GM12878 (cell line): ENCODE measurements around the gene ARHGAP6. TPM values are rescaled to one million over a fixed set of nuclear protein-coding genes. Genes with fewer than 3 reads are reported as not detected.
A peak's percentile ranks its signal among the peaks of the same experiment; 100 is the strongest.

Experiments used
- ATAC-seq: fragments of 200-7000 bp; cut with Tn5 transposase; 3 replicates; pipeline ENCODE4 v1.9.1; 2020; ENCODE audit warnings: mild to moderate bottlenecking, moderate library complexity
- BruUV-seq: library from RNA; stranded (reverse); fragments of 400-500 nt; replicated peaks from 2 replicates; lab custom pipeline; 2021; lab: Mats Ljungman, UMichigan
- CTCF ChIA-PET: fragments of 300-600 bp; sonication (Branson Sonifier 250); formaldehyde crosslinking; extraction: SDS; loops from one replicate; lab custom pipeline; 2021; ENCODE audit warnings: inconsistent platforms; lab: Yijun Ruan, JAX
- POLR2A ChIA-PET: fragments of 350-600 bp; formaldehyde crosslinking; extraction: SDS; loops from one replicate; lab custom pipeline; 2021; ENCODE audit warnings: inconsistent platforms; lab: Charles Lee
- RAD21 ChIA-PET: fragments of 300-600 bp; sonication (Branson Sonifier 250); formaldehyde crosslinking; loops from one replicate; lab custom pipeline; 2023; ENCODE audit warnings: antibody characterized with exemption; ENCODE audit not compliant: unreplicated experiment; lab: Charles Lee
- SMC1A ChIA-PET: fragments of 300-600 bp; sonication (Branson Sonifier 250); formaldehyde crosslinking; loops from one replicate; lab custom pipeline; 2023; ENCODE audit not compliant: unreplicated experiment, uncharacterized antibody; lab: Charles Lee
- DNase-seq: peaks from one replicate; pipeline ENCODE4 v3.0.0-alpha.2; 2011; ENCODE audit warnings: low read depth, low spot score
- FAIRE-seq: peaks from 3 replicates; lab custom pipeline; 2011; peaks lifted over from hg19 to GRCh38; lab: Jason Lieb, UNC
- H2AFZ ChIP-seq: 2 replicates; pipeline ENCODE4 v1.6.0; 2011; ENCODE audit warnings: low read depth, low read length, control low read depth; ENCODE audit not compliant: control insufficient read depth
- H3K27ac ChIP-seq: 2 replicates; pipeline ENCODE4 v1.5.1; 2011; ENCODE audit warnings: control low read depth; ENCODE audit not compliant: control insufficient read depth, insufficient read depth
- H3K27me3 ChIP-seq, 2 experiments: replicated peaks in 1 of 2; 2 replicates each; pipeline versions ENCODE4 v1.6.0 to v1.6.1; 2011; ENCODE audit warnings: low read length in 1 of 2; ENCODE audit not compliant: control insufficient read depth in 2 of 2, insufficient read depth in 2 of 2
- H3K36me3 ChIP-seq, 2 experiments: 2 replicates each; pipeline ENCODE4 v1.5.1; 2011; ENCODE audit warnings: low read length in 1 of 2; ENCODE audit not compliant: control insufficient read depth in 2 of 2, insufficient read depth in 2 of 2
- H3K4me1 ChIP-seq: 2 replicates; pipeline ENCODE4 v1.6.1; 2011; ENCODE audit warnings: mild to moderate bottlenecking, low read length, moderate library complexity, mixed read lengths; ENCODE audit not compliant: control insufficient read depth, insufficient read depth
- H3K4me2 ChIP-seq: 2 replicates; pipeline ENCODE4 v1.6.0; 2011; ENCODE audit warnings: control low read depth; ENCODE audit not compliant: control insufficient read depth, insufficient read depth
- H3K4me3 ChIP-seq: fragments of 200-600 bp; sonication (generic); 2 replicates; pipeline ENCODE4 v1.5.1; 2016
- H3K79me2 ChIP-seq: 2 replicates; pipeline ENCODE4 v1.6.0; 2011; ENCODE audit warnings: low read length; ENCODE audit not compliant: control insufficient read depth, insufficient read depth
- H3K9ac ChIP-seq: 2 replicates; pipeline ENCODE4 v1.8.0; 2011; ENCODE audit warnings: low read length, control low read depth, mixed read lengths; ENCODE audit not compliant: control insufficient read depth, insufficient read depth
- H3K9me3 ChIP-seq: replicated peaks from 3 replicates; pipeline ENCODE4 v1.5.1; 2011; ENCODE audit warnings: mild to moderate bottlenecking, low read length; ENCODE audit not compliant: control insufficient read depth, insufficient read depth
- H4K20me1 ChIP-seq: 2 replicates; pipeline ENCODE4 v1.6.0; 2011; ENCODE audit not compliant: control insufficient read depth, insufficient read depth
- CBX3 ChIP-seq: fragments of 200-600 bp; sonication (generic); IDR thresholded peaks from 2 replicates; pipeline ENCODE4 v1.6.1; 2016; ENCODE audit warnings: low read depth, borderline replicate concordance
- KDM1A ChIP-seq: fragments of 200-600 bp; sonication (generic); IDR thresholded peaks from 2 replicates; pipeline ENCODE4 v1.6.1; 2016; ENCODE audit warnings: borderline replicate concordance
- LARP7 ChIP-seq: fragments of 450-650 bp; IDR thresholded peaks from 2 replicates; pipeline ENCODE4 v1.6.1; 2017; ENCODE audit warnings: mild to moderate bottlenecking
- MEF2B ChIP-seq: fragments of 450-650 bp; IDR thresholded peaks from 2 replicates; pipeline ENCODE4 v1.6.1; 2018; ENCODE audit warnings: mild to moderate bottlenecking, moderate library complexity; ENCODE audit not compliant: partially characterized antibody, poor library complexity, severe bottlenecking
- RELA ChIP-seq: fragments of 450-650 bp; IDR thresholded peaks from 2 replicates; pipeline ENCODE4 v1.8.0; 2014; ENCODE audit warnings: borderline replicate concordance; ENCODE audit not compliant: partially characterized antibody
- STAT3 ChIP-seq: IDR thresholded peaks from 2 replicates; pipeline ENCODE4 v1.6.1; 2011; ENCODE audit warnings: low read depth, low read length, improper control_type of control experiment
- YY1 ChIP-seq: IDR thresholded peaks from 2 replicates; pipeline ENCODE4 v1.6.1; 2011; ENCODE audit warnings: low read depth, mild to moderate bottlenecking, low read length
- ZBTB33 ChIP-seq: fragments of 450-650 bp; IDR thresholded peaks from 2 replicates; pipeline ENCODE4 v1.6.1; 2017; ENCODE audit warnings: mild to moderate bottlenecking
- WGBS: methylation state at CpG from one replicate; pipeline ENCODE4 v1.1.6; 2016; ENCODE audit warnings: low lambda C conversion rate; ENCODE audit not compliant: insufficient replicate concordance, insufficient coverage; ENCODE audit errors: missing lambda C conversion rate; 5-methylcytosine and 5-hydroxymethylcytosine counted together
- in situ Hi-C: fragments of 300-500 bp; cut with MboI; formaldehyde crosslinking; loops from 9 replicates; pipeline ENCODE4 v1.14.3; 2018; ENCODE audit warnings: mixed read lengths
- intact Hi-C: fragments of 100-400 bp; cut with micrococcal nuclease; formaldehyde crosslinking; loops from one replicate; pipeline ENCODE4 v1.14.2; 2022; ENCODE audit not compliant: unreplicated experiment
- polyA plus RNA-seq, 11 experiments: library from polyadenylated mRNA; depleted of rRNA in 4 of 11; unstranded in 6 of 11; stranded (reverse) in 5 of 11; fragments of >200 nt; fragmentation: Nextera tagmentation in 4 of 11; fragmentation: Illumina TruSeq in 1 of 11; extraction: Ambion mirVana in 4 of 11; extraction: Trizol in 1 of 11; gene quantifications; 1 replicate in 1 of 11; 2 replicates in 10 of 11; pipeline versions ENCODE4 v1.2.1 to v1.2.3, GENCODE V29; 2011 to 2016; ENCODE audit warnings: inconsistent platforms in 2 of 11, missing spikeins in 2 of 11, low read depth in 1 of 11
- total RNA-seq, 4 experiments: library from RNA; depleted of rRNA in 3 of 4; stranded (reverse); fragments of >200 nt in 3 of 4; fragmentation: Illumina TruSeq in 1 of 4; extraction: Trizol in 1 of 4; gene quantifications; 2 replicates each; pipeline versions ENCODE4 v1.2.1 to v1.2.3, GENCODE V29; 2013 to 2021
- TF ChIP-seq, protein P1 (sequence below): IDR thresholded peaks from 2 replicates; pipeline ENCODE4 v1.6.1; 2012; ENCODE audit warnings: low read depth, low read length, improper control_type of control experiment
- TF ChIP-seq, protein P2 (sequence below): IDR thresholded peaks from 2 replicates; pipeline ENCODE4 v1.6.1; 2012; ENCODE audit warnings: low read length, inconsistent platforms

Gene ARHGAP6
- total and polyA plus RNA-seq, 10 of the 15 experiments (the other 5 are each of a cell fraction or from before 2014, with no cell fraction given) = 0.20 to 1.8 (median 0.76) TPM

DNA sequence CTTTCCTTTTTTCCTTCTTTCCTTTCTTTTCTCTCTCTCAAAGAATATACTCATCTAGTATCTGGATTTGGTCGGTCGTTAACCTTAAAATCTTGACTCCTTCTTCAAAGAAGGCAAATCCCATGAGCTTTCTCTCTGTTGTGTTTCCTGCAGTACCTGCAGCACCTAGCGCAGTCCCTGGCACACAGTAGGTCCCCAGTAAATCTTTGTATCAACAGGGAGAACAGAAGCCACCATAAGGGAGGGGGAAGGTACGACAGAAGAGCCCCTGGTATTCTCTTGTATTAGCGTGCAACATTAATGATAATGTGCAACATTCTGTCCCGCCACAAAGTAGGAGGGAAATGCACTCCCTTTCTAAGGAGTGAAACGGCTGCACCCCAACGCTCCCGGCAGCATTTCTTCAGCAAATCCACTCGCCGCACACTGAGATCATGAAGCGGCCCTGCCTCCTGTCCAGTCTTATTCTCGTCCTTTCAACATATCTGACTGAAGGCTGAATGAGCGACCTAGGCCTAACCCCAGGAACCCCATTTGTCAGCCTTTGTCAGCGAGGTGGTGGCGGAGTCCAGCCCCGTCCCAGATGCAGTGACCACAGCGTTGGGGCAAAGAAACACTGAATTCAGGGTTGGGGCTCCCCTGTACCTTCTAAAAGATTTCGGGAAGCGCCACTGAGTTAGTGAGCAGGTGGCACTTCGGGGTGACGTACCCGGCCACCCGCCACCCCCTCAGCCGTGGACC, 238.8 kb downstream of the ARHGAP6 start:
- no TSS peak for BruUV-seq
- Histone ChIP-seq H3K79me2 (no peaks in the 10 kb centered on the region), H3K9me3 (no peaks in the 10 kb centered on the region), H4K20me1 (no peaks in the 10 kb centered on the region), H3K4me3 (no peak overlapping the region), H3K4me2 (0 out of 2 replicates have a peak overlapping the region, but pooled peaks have one; percentile 25), H3K27me3 (no peaks in the 10 kb centered on the region), H3K36me3 (no peaks in the 10 kb centered on the region), H3K9ac (no peak overlapping the region)
- RAD21 ChIA-PET = no interaction called here
- intact Hi-C loops = loop anchor here (5.0 kb wide), 1 partner anchor 45 kb away; no protein-coding TSS in a partner anchor
- CTCF ChIA-PET = interaction anchor here (0.6 kb wide), 1 partner anchor 12 kb away, joined by 3 read pairs; no protein-coding TSS in a partner anchor
- no peak for ATAC-seq
- TF ChIP-seq CBX3 = no peak
- no peak for TF ChIP-seq RELA
- TF ChIP-seq, all 136 proteins: peak for 0
- in situ Hi-C loops = no loop called here
- H3K4me1 ChIP-seq = no peaks in the 10 kb centered on the region; the same call in 1 of the 2 replicates
- FAIRE-seq = no peak
- DNase-seq = no peak
- H3K27ac ChIP-seq = no peak overlapping the region
- 51% methylated on average over 25 of the region's 25 CpGs for WGBS
- ChIA-PET SMC1A (no interaction called here), POLR2A (no interaction called here)
- H2AFZ ChIP-seq = no peak overlapping the region; the same call in 1 of the 2 replicates

DNA sequence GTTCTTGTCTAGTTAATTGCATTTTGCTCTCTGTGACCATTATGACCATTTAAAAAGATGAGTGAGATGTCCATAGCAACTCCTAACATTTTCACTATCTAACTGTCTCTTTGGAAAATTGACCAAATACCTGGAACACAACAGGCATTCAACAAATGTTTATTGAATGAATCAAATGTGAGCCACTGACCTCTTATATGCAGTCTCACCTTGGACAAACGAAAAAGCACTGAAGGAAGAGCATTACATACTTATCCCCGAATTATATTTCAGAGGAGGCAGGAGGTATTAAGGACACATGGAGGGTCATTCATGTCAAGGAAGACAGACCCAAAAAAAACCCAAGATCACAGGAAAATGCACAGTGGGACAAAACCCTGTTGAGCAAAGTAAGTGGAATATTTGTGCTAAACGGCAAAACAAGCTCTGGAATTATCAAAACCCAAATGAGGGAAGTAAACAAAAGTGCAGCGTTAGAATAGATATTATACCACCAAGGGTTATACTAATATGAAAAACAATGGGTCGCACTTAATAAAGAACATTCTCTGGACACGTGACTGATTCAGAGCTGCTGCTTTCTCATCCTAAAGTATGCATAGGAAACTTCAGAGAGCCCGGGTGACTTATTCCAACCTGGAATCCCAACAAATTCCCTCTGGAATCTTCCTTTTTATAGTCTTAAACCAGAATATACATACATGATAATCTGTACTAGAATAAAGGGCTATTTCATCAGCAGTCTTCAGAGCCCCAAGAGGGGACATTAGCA, 240.6 kb downstream of the ARHGAP6 start:
- no peak for FAIRE-seq
- BruUV-seq = no TSS peak
- RAD21 ChIA-PET = no interaction called here
- Histone ChIP-seq H3K9ac (no peak overlapping the region), H3K79me2 (no peaks in the 10 kb centered on the region), H3K36me3 (no peaks in the 10 kb centered on the region), H3K4me3 (no peak overlapping the region), H3K4me2 (no peak overlapping the region), H3K4me1 (no peaks in the 10 kb centered on the region; the same call in 1 of the 2 replicates), H4K20me1 (no peaks in the 10 kb centered on the region), H3K27ac (no peak overlapping the region), H3K9me3 (no peaks in the 10 kb centered on the region), H3K27me3 (no peaks in the 10 kb centered on the region), H2AFZ (no peak overlapping the region)
- no peak for DNase-seq
- CTCF ChIA-PET = interaction anchor here (1.0 kb wide), 1 partner anchor 44 kb away, joined by 3 read pairs; no protein-coding TSS in a partner anchor
- intact Hi-C loops = loop anchor here (5.0 kb wide), 1 partner anchor 43 kb away; no protein-coding TSS in a partner anchor
- SMC1A ChIA-PET = interaction anchor here (0.8 kb wide), 1 partner anchor 11 kb away, joined by 3 read pairs; no protein-coding TSS in a partner anchor
- 23% methylated on average over 7 of the region's 7 CpGs for WGBS
- ATAC-seq = no peak
- POLR2A ChIA-PET = no interaction called here
- in situ Hi-C loops = no loop called here
- TF ChIP-seq, protein P1, sequence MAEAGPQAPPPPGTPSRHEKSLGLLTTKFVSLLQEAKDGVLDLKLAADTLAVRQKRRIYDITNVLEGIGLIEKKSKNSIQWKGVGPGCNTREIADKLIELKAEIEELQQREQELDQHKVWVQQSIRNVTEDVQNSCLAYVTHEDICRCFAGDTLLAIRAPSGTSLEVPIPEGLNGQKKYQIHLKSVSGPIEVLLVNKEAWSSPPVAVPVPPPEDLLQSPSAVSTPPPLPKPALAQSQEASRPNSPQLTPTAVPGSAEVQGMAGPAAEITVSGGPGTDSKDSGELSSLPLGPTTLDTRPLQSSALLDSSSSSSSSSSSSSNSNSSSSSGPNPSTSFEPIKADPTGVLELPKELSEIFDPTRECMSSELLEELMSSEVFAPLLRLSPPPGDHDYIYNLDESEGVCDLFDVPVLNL = no peak
- no peak for TF ChIP-seq LARP7
- no peak for TF ChIP-seq MEF2B
- no peak for TF ChIP-seq ZBTB33
- no peak for TF ChIP-seq YY1
- no peak for TF ChIP-seq KDM1A
- TF ChIP-seq STAT3 = no peak
- TF ChIP-seq, protein P2, sequence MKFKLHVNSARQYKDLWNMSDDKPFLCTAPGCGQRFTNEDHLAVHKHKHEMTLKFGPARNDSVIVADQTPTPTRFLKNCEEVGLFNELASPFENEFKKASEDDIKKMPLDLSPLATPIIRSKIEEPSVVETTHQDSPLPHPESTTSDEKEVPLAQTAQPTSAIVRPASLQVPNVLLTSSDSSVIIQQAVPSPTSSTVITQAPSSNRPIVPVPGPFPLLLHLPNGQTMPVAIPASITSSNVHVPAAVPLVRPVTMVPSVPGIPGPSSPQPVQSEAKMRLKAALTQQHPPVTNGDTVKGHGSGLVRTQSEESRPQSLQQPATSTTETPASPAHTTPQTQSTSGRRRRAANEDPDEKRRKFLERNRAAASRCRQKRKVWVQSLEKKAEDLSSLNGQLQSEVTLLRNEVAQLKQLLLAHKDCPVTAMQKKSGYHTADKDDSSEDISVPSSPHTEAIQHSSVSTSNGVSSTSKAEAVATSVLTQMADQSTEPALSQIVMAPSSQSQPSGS = no peak
